ENCODE measurements around the gene ZNF281.

GRCh38 chr1:200448034-200448762 lies 38.4 kb upstream of the ZNF281 start:
- TF ChIP-seq POLR2A (IDR thresholded peaks at IDR 0.05): no peak
- TF ChIP-seq CTCF (IDR thresholded peaks at IDR 0.05): no peak

Measured in uterus (tissue), 2 donors.